Sigmoid colon (tissue), 4 donors: Measurements from ENCODE around the gene ZNF277.

ENCODE experiments used
- CTCF ChIP-seq, 4 experiments: fragments of 450-650 bp in 3 of 4; fragments of 200-600 bp in 1 of 4; IDR thresholded peaks; one replicate each; pipeline ENCODE4 v1.5.1; 2016 to 2019; ENCODE audit warnings: antibody characterized with exemption in 4 of 4, mild to moderate bottlenecking in 3 of 4, moderate library complexity in 2 of 4
- POLR2AphosphoS5 ChIP-seq, 4 donors: sonication (generic); formaldehyde crosslinking; IDR thresholded peaks; one replicate each; pipeline ENCODE4 v1.6.1; 2017; ENCODE audit warnings: antibody characterized with exemption in 4 of 4

GRCh38 chr7:112280267-112280666 lies 73.8 kb downstream of the ZNF277 start:
- TF ChIP-seq CTCF (IDR thresholded peaks at IDR 0.05) (no peak), POLR2AphosphoS5 (IDR thresholded peaks at IDR 0.05) (no peak)
